B cell (primary cell): ENCODE data around the gene TGFBR2. TPM values are rescaled to one million over a fixed set of nuclear protein-coding genes. Genes with fewer than 3 reads are reported as not detected.

Experiments
- ATAC-seq: fragments of 200-7000 bp; cut with Tn5 transposase; one replicate; pipeline ENCODE4 v1.10.0; 2021; ENCODE audit warnings: low read depth, mild to moderate bottlenecking, moderate number of reproducible peaks, moderate library complexity
- CTCF ChIA-PET: fragments of 350-600 bp; sonication (Branson Sonifier 250); formaldehyde crosslinking; loops from one replicate; lab custom pipeline; 2021; ENCODE audit warnings: antibody characterized with exemption, inconsistent platforms; lab: Charles Lee
- POLR2A ChIA-PET: fragments of 350-600 bp; sonication (Branson Sonifier 250); formaldehyde crosslinking; loops from one replicate; lab custom pipeline; 2021; ENCODE audit warnings: antibody characterized with exemption; lab: Charles Lee
- DNase-seq: peaks from one replicate; pipeline ENCODE4 v3.0.0; 2013
- H2AFZ ChIP-seq: 2 replicates; pipeline ENCODE4 v1.6.1; 2012; ENCODE audit warnings: mild to moderate bottlenecking, low read depth, low read length; ENCODE audit not compliant: insufficient read depth, poor library complexity, severe bottlenecking
- H3K27ac ChIP-seq, 2 donors: 1 replicate in 1 of 2; 2 replicates in 1 of 2; pipeline ENCODE4 v1.5.1; 2012 to 2013; ENCODE audit warnings: low read length in 2 of 2, mild to moderate bottlenecking in 2 of 2, moderate library complexity in 1 of 2
- H3K27me3 ChIP-seq, 4 experiments: fragments of 200-600 bp in 1 of 4; sonication (generic) in 1 of 4; replicated peaks in 1 of 4; 1 replicate in 2 of 4; 2 replicates in 2 of 4; pipeline versions ENCODE4 v1.6.1 to v1.7.0; 2013 to 2016; ENCODE audit warnings: low read length in 3 of 4, mild to moderate bottlenecking in 2 of 4, mixed read lengths in 1 of 4, moderate library complexity in 1 of 4; ENCODE audit not compliant: insufficient read depth in 4 of 4, control insufficient read depth in 3 of 4; ENCODE audit errors: control extremely low read depth in 1 of 4
- H3K36me3 ChIP-seq, 2 experiments: replicated peaks in 1 of 2; 1 replicate in 1 of 2; 2 replicates in 1 of 2; pipeline versions ENCODE4 v1.6.1 to v1.7.1; 2013; ENCODE audit warnings: low read length in 1 of 2; ENCODE audit not compliant: insufficient read depth in 2 of 2, control insufficient read depth in 1 of 2; ENCODE audit errors: control extremely low read depth in 1 of 2, extremely low read depth in 1 of 2
- H3K4me1 ChIP-seq, 2 donors: fragments of 200-600 bp in 1 of 2; sonication (generic) in 1 of 2; 1 replicate in 1 of 2; 2 replicates in 1 of 2; pipeline versions ENCODE4 v1.5.1 to v1.6.1; 2013 to 2017; ENCODE audit warnings: low read length in 2 of 2; ENCODE audit not compliant: control insufficient read depth in 2 of 2, insufficient read depth in 2 of 2
- H3K4me2 ChIP-seq: replicated peaks from 2 replicates; pipeline ENCODE3; 2012; ENCODE audit warnings: mild to moderate bottlenecking, low read depth, low read length; ENCODE audit not compliant: poor library complexity, severe bottlenecking
- H3K4me3 ChIP-seq, 5 experiments: fragments of 200-600 bp in 1 of 5; sonication (generic) in 1 of 5; 1 replicate in 3 of 5; 2 replicates in 2 of 5; pipeline versions ENCODE4 v1.5.1 to v1.7.0; 2011 to 2016; ENCODE audit warnings: low read length in 4 of 5, mild to moderate bottlenecking in 4 of 5, low read depth in 2 of 5, control low read depth in 1 of 5, moderate library complexity in 1 of 5; ENCODE audit not compliant: insufficient read depth in 1 of 5; ENCODE audit errors: control extremely low read depth in 1 of 5, extremely low read depth in 1 of 5
- H3K79me2 ChIP-seq: fragments of 200-600 bp; sonication (generic); one replicate; pipeline ENCODE4 v1.6.0; 2016; ENCODE audit warnings: low read length; ENCODE audit not compliant: control insufficient read depth, insufficient read depth
- H3K9ac ChIP-seq: fragments of 200-600 bp; sonication (generic); 2 replicates; pipeline ENCODE4 v1.6.1; 2017; ENCODE audit warnings: mild to moderate bottlenecking, low read length, moderate library complexity
- H3K9me3 ChIP-seq, 3 donors: one replicate each; pipeline versions ENCODE4 v1.6.1 to v1.7.1; 2013; ENCODE audit warnings: low read length in 2 of 3; ENCODE audit not compliant: control insufficient read depth in 2 of 3, insufficient read depth in 1 of 3; ENCODE audit errors: control extremely low read depth in 1 of 3
- H4K20me1 ChIP-seq: 2 replicates; pipeline ENCODE4 v1.6.0; 2012; ENCODE audit warnings: mild to moderate bottlenecking, low read length; ENCODE audit not compliant: insufficient read depth, control insufficient read depth, poor library complexity, severe bottlenecking
- H3K27ac Mint-ChIP-seq: one replicate; pipeline ENCODE4 v1.8.0; 2021; ENCODE audit warnings: mixed read lengths
- H3K27me3 Mint-ChIP-seq: one replicate; pipeline ENCODE4 v1.8.0; 2021; ENCODE audit warnings: mixed read lengths
- H3K4me1 Mint-ChIP-seq: one replicate; pipeline ENCODE4 v1.8.0; 2021; ENCODE audit warnings: mixed read lengths
- H3K4me3 Mint-ChIP-seq: one replicate; pipeline ENCODE4 v1.8.0; 2021; ENCODE audit warnings: mixed read lengths
- H3K9me3 Mint-ChIP-seq: one replicate; pipeline ENCODE4 v1.8.0; 2022; ENCODE audit warnings: mixed read lengths; ENCODE audit not compliant: insufficient read depth
- CTCF ChIP-seq: fragments of 200-600 bp; IDR thresholded peaks from one replicate; pipeline ENCODE4 v1.8.0; 2022; ENCODE audit warnings: antibody characterized with exemption, mild to moderate bottlenecking
- EZH2 ChIP-seq: IDR thresholded peaks from 2 replicates; pipeline ENCODE4 v1.6.1; 2012; ENCODE audit warnings: borderline replicate concordance, low read depth, mild to moderate bottlenecking, moderate library complexity, low read length; ENCODE audit not compliant: insufficient read depth, poor library complexity, severe bottlenecking
- WGBS: methylation state at CpG from one replicate; pipeline ENCODE4 v1.1.5; 2013; ENCODE audit warnings: missing lambda C conversion rate; ENCODE audit not compliant: insufficient coverage; 5-methylcytosine and 5-hydroxymethylcytosine counted together
- intact Hi-C: fragments of 100-400 bp; cut with micrococcal nuclease; formaldehyde crosslinking; loops from one replicate; pipeline ENCODE4 v1.10.0; 2022
- polyA plus RNA-seq: library from polyadenylated mRNA; depleted of rRNA; stranded (reverse); fragments of >200 nt; gene quantifications from 2 replicates; pipeline ENCODE4 v1.2.3, GENCODE V29; 2012
- total RNA-seq, 2 donors: library from RNA; stranded (reverse); fragments of 120-200 nt in 1 of 2; gene quantifications; 1 replicate in 1 of 2; 2 replicates in 1 of 2; pipeline versions ENCODE4 v1.2.3 to v1.2.4, GENCODE V29; 2013 to 2022

TGFBR2 gene
- total and polyA plus RNA-seq, 2 donors (not counting 1 experiment from before 2014, with no cell fraction given), result 68.7 to 189 TPM

GRCh38 chr3:30660136-30660535, 53.7 kb downstream of the TGFBR2 start:
- peak overlapping the region in 1 of 2 donors; percentile 81 for H3K27ac ChIP-seq
- TF ChIP-seq CTCF, result no peak
- no peak for TF ChIP-seq EZH2
- H3K4me1 Mint-ChIP-seq, result peaks cover 94% of the 10 kb centered on the region
- POLR2A ChIA-PET, result interaction anchor here (0.6 kb wide), 1 partner anchor 315 kb away, joined by 3 read pairs; no protein-coding TSS in a partner anchor
- H3K9me3 ChIP-seq, result no peaks in the 10 kb centered on the region
- intact Hi-C loops, result no loop called here
- no peak overlapping the region for H3K4me3 Mint-ChIP-seq
- peaks cover 86 to 97% of the 10 kb centered on the region in 2 donors for H3K4me1 ChIP-seq
- ATAC-seq, result no peak
- H3K9me3 Mint-ChIP-seq, result no peaks in the 10 kb centered on the region
- no peaks in the 10 kb centered on the region for H3K27me3 Mint-ChIP-seq
- CTCF ChIA-PET, result interaction anchor here (1.3 kb wide), 1 partner anchor 31 kb away, joined by 3 read pairs; no protein-coding TSS in a partner anchor
- WGBS, result 70% methylated on average over 2 of the region's 3 CpGs
- H3K4me3 ChIP-seq, result no peak overlapping the region
- H3K79me2 ChIP-seq, result peaks cover 92% of the 10 kb centered on the region
- H3K9ac ChIP-seq, result no peak overlapping the region
- no peaks in the 10 kb centered on the region for H3K27me3 ChIP-seq
- DNase-seq, result no peak
- H4K20me1 ChIP-seq, result no peaks in the 10 kb centered on the region
- no peak overlapping the region for H3K4me2 ChIP-seq
- peaks cover 15 to 73% of the 10 kb centered on the region in 2 experiments for H3K36me3 ChIP-seq
- H2AFZ ChIP-seq, result no peak overlapping the region
- H3K27ac Mint-ChIP-seq, result no peak overlapping the region

GRCh38 chr3:30660656-30661055, 54.3 kb downstream of the TGFBR2 start:
- WGBS, result 100% methylated on average over 2 of the region's 3 CpGs
- intact Hi-C loops, result no loop called here
- Histone ChIP-seq H3K4me3 (no peak overlapping the region), H3K27ac (peak overlapping the region in 1 of 2 donors; percentile 81), H3K9ac (no peak overlapping the region), H3K4me1 (peaks cover 86 to 97% of the 10 kb centered on the region in 2 donors), H3K79me2 (peaks cover 92% of the 10 kb centered on the region), H2AFZ (no peak overlapping the region), H3K4me2 (peak overlapping the region; percentile 18), H4K20me1 (no peaks in the 10 kb centered on the region), H3K9me3 (no peaks in the 10 kb centered on the region), H3K27me3 (no peaks in the 10 kb centered on the region), H3K36me3 (peaks cover 15 to 76% of the 10 kb centered on the region in 2 experiments)
- Mint-ChIP-seq H3K27ac (peak overlapping the region; percentile 2), H3K27me3 (no peaks in the 10 kb centered on the region), H3K9me3 (no peaks in the 10 kb centered on the region), H3K4me1 (peaks cover 93% of the 10 kb centered on the region), H3K4me3 (peak overlapping the region; percentile 25)
- TF ChIP-seq EZH2 (no peak), CTCF (no peak)
- ATAC-seq, result no peak
- ChIA-PET CTCF (interaction anchor here (0.6 to 1.3 kb wide), 2 partner anchors 11 to 32 kb away, joined by 3 read pairs; no protein-coding TSS in a partner anchor), POLR2A (no interaction called here)
- DNase-seq, result no peak
